WI38 (cell line): Measurements from ENCODE around the gene FGF1.

Source experiments
- H3K4me3 ChIP-seq: 2 replicates; pipeline ENCODE4 v1.5.1; 2011; ENCODE audit warnings: low read depth, mild to moderate bottlenecking, control low read depth, low read length
- TF ChIP-seq, protein P1 (sequence below): IDR thresholded peaks from 2 replicates; pipeline ENCODE4 v1.5.1; 2012; ENCODE audit warnings: low read depth, mild to moderate bottlenecking, control low read depth, low read length

FGF1 gene

DNA sequence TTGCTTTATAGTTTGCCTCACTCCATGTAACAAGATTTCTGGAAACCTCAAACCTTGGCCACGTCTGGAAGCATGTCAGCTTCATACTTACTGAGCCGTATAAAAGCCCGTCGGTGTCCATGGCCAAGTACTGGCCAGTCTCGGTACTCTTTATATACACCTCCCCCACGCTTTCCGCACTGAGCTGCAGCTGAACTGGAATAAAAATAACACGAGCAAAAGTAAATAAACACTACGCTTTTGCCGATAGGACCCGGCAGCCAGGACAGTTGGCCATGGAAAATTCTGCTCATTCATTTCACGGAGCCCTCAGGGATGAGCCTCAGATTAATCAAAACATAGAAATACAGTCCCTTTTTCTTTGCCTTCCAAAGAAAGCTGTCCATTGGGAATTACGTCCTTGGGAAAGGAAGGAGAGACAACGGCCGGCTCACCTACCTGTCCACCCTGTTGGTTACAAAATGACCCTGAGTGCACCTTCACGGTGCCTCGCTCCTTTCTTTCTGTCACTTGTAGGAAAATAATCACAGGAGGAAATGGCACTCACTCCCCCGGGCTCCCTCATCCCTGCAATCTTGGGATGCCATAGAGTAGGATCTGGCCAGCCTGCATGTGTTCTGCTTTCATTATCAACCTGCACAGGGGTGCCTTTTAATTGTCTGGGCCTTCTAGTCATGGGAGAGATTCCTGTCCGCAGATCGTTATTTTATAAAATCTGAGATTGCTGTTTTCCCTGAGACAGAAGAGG is 85.1 kb downstream of the FGF1 start:
- peak overlapping the region; percentile 36 for H3K4me3 ChIP-seq
- TF ChIP-seq, protein P1, sequence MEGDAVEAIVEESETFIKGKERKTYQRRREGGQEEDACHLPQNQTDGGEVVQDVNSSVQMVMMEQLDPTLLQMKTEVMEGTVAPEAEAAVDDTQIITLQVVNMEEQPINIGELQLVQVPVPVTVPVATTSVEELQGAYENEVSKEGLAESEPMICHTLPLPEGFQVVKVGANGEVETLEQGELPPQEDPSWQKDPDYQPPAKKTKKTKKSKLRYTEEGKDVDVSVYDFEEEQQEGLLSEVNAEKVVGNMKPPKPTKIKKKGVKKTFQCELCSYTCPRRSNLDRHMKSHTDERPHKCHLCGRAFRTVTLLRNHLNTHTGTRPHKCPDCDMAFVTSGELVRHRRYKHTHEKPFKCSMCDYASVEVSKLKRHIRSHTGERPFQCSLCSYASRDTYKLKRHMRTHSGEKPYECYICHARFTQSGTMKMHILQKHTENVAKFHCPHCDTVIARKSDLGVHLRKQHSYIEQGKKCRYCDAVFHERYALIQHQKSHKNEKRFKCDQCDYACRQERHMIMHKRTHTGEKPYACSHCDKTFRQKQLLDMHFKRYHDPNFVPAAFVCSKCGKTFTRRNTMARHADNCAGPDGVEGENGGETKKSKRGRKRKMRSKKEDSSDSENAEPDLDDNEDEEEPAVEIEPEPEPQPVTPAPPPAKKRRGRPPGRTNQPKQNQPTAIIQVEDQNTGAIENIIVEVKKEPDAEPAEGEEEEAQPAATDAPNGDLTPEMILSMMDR = no peak

- H3K4me3 ChIP-seq = no peak overlapping the region
- TF ChIP-seq, protein P1 = no peak
Observed at GRCh38 chr5:142600092-142600491, 85.8 kb downstream of the FGF1 start.

DNA sequence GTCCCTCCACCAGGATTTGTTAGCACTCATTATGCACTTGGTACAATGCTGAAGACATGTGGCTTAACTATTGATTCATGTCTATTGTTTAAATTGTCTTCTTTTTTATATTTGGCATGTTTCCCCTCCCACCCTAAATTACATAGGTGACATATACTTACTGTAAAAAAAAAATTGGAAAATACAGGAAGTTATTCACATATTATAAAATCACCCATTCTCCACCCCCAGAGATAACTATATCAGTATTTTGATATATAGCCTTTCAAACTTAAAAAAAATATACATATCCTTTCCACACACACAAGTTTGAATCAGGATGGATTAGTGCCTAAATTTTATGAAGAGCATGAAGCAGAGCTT is 87.6 kb downstream of the FGF1 start:
- TF ChIP-seq, protein P1 = no peak
- H3K4me3 ChIP-seq = no peak overlapping the region

DNA sequence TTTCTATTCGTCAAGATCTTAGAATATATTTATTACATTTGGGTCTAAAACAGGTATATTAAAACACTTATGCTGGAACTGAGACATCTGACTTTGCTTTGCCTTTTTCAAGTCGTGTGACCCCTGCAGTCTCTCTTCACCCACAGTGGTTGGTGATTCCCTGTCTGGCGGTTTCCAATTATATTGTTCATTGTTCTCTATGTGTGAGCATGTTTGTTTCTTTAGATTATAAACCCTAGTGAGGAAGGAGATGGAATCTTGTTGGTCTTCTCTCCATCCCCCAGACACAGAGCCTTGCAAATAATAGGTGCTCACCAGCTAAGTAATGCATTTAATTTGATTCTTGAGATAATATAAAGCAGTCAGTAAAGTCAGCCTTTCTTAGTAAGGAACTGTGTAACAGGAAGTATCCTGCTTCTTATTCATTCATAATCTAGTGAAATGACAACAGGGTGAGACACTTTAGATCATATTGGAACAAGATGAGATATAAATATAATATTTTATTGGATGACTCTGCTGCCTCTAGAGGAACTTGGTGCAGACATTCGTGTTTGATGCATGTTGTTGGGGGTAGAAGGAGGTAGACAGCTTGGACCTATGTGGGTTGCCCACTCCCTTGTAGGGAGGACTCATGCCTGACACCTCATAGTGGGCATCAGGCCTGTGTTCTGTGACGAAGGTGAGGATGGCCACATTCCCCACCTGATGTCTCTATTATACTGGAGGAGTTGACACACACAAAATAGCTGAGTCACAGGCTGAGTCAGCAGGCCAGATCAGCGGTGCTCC is 88.1 kb downstream of the FGF1 start:
- H3K4me3 ChIP-seq = no peak overlapping the region
- TF ChIP-seq, protein P1 = no peak

- TF ChIP-seq, protein P1 = no peak
- H3K4me3 ChIP-seq = no peak overlapping the region
Observed at GRCh38 chr5:142597025-142597424, 88.9 kb downstream of the FGF1 start.

GRCh38 chr5:142592365-142592764 is 93.5 kb downstream of the FGF1 start:
- H3K4me3 ChIP-seq = no peak overlapping the region
- TF ChIP-seq, protein P1 = no peak
